HG02943 (cell line): Measurements from ENCODE around the gene MAP2K3.
"Not testable (repeated sequence)": the region's sequence is repeated elsewhere in the genome, so short reads cannot be mapped to it uniquely, and the experiment has no call there.

ENCODE experiments used
- ATAC-seq: cut with Tn5 transposase; IDR thresholded peaks from one replicate; pipeline ENCODE4 v1.9.1; 2021; ENCODE audit warnings: mild to moderate bottlenecking, low read depth, moderate library complexity; ENCODE audit not compliant: unreplicated experiment

Gene MAP2K3

GRCh38 chr17:21294321-21295035 lies 10.0 kb downstream of the MAP2K3 start:
- no peak for ATAC-seq

- ATAC-seq: no peak
Measured at GRCh38 chr17:21295036-21295952, 10.8 kb downstream of the MAP2K3 start.

- no peak for ATAC-seq
Measured at GRCh38 chr17:21296097-21297025, 11.8 kb downstream of the MAP2K3 start.

- no peak for ATAC-seq
Measured at GRCh38 chr17:21297026-21297520, 12.6 kb downstream of the MAP2K3 start.

- no peak for ATAC-seq
Measured at GRCh38 chr17:21297597-21297996, 13.1 kb downstream of the MAP2K3 start.

- no peak for ATAC-seq
Measured at GRCh38 chr17:21298056-21298982, 13.8 kb downstream of the MAP2K3 start.

DNA sequence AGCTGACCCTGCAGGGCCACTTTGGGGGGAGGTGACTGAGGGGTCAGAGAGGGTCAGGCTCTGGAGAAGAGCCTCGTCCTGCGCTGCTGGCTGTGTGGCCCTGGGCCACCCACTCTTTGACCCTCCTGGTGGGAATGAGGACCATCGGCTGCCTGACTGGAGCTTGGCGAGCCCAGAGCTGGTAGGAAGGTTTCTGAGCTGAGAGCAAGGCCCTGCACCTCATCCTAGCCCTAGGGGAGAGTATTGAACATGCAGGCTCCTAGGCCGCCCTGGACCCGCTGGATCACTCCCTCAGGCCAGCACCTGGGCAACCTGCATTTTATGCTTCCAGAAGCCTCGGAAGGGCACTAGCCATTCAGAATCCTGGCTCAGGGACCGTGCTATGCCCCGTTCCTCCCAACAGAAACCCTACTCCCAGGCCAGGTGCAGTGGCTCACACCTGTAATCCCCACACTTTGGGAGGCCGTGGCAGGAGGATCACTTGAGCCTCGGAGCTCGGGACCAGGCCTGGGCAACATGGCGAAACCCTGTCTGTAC lies 14.5 kb downstream of the MAP2K3 start:
- no peak for ATAC-seq

- no peak for ATAC-seq
Measured at GRCh38 chr17:21299981-21300600, 15.6 kb downstream of the MAP2K3 start.

GRCh38 chr17:21300601-21301571 lies 16.4 kb downstream of the MAP2K3 start:
- ATAC-seq: no peak

GRCh38 chr17:21301593-21302550 lies 17.4 kb downstream of the MAP2K3 start:
- ATAC-seq: no peak

GRCh38 chr17:21302711-21303425 lies 18.4 kb downstream of the MAP2K3 start:
- ATAC-seq: no peak

DNA sequence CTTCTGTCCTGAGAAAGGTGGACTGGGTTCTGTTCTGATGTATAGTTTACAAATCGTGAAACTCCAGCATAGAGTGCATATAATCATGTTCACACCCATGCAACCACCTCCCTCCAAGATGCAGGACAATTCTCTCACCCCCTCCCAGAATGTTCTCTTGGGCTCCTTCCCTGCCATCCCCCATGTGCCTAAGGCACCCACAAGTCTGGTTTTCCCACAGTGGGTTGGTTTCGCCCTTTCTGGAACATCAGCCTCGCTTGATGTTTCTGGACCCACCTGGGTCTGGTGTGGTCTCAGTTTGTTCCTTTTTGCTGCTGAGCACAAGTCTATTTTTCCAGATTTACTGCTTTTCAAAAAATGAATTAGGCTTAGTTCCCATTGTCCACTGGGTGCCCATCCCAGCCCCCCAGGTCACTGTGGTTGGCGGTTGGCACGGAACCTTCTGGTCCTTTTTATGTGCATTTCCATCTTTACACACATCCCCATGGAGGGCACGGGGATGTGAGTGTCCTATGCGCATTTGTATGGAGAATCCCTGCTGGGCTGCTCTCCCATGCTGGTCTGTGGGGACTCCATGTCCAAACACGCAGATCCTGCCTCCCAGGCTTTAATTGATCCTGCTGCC lies 19.0 kb downstream of the MAP2K3 start:
- no peak for ATAC-seq

DNA sequence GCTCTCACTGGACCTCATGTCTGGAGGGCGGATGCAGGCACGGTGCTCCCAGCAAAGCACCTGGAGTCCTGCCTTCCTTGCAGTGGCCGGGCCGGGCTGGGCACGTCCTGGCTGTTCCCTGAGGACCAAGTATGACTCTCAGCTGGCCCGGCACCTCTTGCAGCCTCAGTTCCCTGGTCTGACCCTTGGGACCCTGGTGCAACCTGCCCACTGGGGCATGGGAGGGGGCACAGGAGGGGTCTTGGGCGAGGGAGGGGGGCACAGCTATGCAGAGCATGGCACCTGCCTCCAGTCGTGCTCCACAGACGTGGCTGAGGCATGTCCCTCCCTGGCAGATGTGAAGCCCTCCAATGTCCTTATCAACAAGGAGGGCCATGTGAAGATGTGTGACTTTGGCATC lies 19.6 kb downstream of the MAP2K3 start:
- no peak for ATAC-seq

DNA sequence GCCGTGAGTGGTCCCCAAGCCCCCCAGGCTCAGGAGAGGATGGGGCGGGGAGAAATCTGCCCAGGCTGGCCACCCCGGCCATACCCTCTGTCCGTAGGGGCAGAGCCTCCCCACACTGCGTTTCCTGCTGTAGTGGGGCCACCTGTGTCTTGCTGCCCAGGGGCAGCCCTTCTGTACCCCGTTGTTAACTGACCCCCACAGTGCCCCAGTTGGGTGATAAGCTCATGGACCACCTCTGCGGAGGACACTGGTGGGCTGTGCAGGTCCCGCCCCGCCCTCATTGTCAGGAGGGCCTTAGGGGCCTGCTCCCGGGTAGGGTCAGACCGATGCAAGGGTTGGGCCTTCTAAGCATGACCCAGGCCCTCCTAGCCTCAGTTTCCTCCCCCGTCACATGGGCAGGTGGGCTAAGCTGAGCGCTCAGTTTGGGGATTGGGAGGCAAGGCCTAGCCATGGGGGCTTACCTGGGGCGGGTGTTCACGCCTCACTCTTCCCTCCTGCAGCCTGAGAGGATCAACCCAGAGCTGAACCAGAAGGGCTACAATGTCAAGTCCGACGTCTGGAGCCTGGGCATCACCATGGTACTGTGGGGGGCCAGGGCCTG lies 20.1 kb downstream of the MAP2K3 start:
- ATAC-seq: not testable (repeated sequence)
